Retinal pigment epithelial cell (primary cell): ENCODE data around the gene PGS1.

Source experiments
- DNase-seq: peaks from one replicate; pipeline ENCODE4 v3.0.0-alpha.2; 2010; ENCODE audit warnings: low read depth
- H3K4me3 ChIP-seq: 2 replicates; pipeline ENCODE4 v1.5.1; 2011; ENCODE audit warnings: mild to moderate bottlenecking, low read length, control low read depth, moderate library complexity
- CTCF ChIP-seq: conservative IDR thresholded peaks from 2 replicates; pipeline ENCODE4 v1.5.1; 2011; ENCODE audit warnings: low read depth, low read length, control low read depth, inconsistent platforms

PGS1 gene

GRCh38 chr17:78374189-78374588 is 4.3 kb upstream of the PGS1 start:
- no peak for DNase-seq
- H3K4me3 ChIP-seq: no peak overlapping the region
- no peak for TF ChIP-seq CTCF

- no peak overlapping the region for H3K4me3 ChIP-seq
- no peak for DNase-seq
These were observed 3.7 kb upstream of the PGS1 start for GRCh38 chr17:78374631-78375274.

GRCh38 chr17:78375401-78376151 is 2.9 kb upstream of the PGS1 start:
- H3K4me3 ChIP-seq: no peak overlapping the region
- TF ChIP-seq CTCF: no peak
- peak; percentile 61 for DNase-seq

More at GRCh38 chr17:78374631-78375274, 3.7 kb upstream of the PGS1 start:
- TF ChIP-seq CTCF: no peak

- no peak for TF ChIP-seq CTCF
- no peak for DNase-seq
- no peak overlapping the region for H3K4me3 ChIP-seq
These were observed 2.3 kb upstream of the PGS1 start for GRCh38 chr17:78376161-78376560.

GRCh38 chr17:78377858-78378224 is 608 bp upstream of the PGS1 start:
- no peak for DNase-seq
- TF ChIP-seq CTCF: no peak
- peak overlapping the region; percentile 87 for H3K4me3 ChIP-seq

GRCh38 chr17:78379131-78379491 is 662 bp downstream of the PGS1 start:
- no peak for TF ChIP-seq CTCF
- H3K4me3 ChIP-seq: peak overlapping the region; percentile 87
- DNase-seq: peak; percentile 31

- no peak overlapping the region for H3K4me3 ChIP-seq
- TF ChIP-seq CTCF: no peak
- no peak for DNase-seq
These were observed 1.9 kb downstream of the PGS1 start for GRCh38 chr17:78380370-78380769.
